ENCODE results near the gene KLHL36.

The KLHL36 gene

DNA sequence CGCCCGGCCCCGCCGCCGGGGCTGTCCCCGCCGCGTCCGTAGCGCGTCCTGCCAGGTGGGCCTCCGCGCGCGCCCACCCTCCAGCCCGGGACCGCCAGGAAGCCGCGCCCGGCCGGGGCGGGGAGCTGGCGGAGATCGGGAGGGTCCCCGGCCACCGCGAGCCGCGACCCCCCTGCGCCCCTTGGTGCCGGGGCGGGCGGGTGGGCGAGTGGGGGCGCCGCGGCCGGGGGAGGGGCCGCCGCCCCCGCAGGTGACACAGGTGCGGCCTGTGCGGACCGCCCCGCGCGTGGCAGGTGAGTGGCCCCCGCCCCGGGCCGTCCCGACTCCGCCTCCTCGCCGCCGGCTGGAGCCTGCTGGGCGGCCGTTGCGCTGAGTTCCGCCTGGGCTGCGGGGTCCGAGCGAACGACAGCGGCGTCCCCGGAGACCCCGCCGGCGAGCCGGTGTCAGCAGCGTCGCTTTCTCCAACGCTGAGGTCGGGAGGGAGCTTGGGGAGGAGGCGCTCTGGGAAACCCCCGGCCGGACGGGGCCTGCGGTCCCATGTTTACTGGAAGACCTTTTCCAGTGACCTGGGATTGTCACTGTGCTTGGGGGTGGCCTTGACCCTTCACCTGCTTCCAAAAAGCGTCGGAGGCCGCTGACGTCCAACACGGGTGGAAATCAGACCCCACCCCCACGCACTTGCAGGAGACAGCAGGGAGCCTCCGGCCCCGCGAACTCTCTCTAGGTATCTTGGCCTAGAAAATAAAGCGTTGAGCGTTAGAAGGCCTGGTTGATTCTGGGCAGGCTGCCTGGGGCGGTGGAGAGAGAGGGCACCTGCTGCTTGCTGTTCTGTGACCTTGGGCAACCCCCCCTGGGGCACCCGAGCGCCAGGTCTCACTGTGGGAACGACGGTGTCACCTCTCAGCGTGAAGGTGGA is 542 bp downstream of the KLHL36 start:
- DNase-seq (ENCODE audit: low spot score) = no peak

DNA sequence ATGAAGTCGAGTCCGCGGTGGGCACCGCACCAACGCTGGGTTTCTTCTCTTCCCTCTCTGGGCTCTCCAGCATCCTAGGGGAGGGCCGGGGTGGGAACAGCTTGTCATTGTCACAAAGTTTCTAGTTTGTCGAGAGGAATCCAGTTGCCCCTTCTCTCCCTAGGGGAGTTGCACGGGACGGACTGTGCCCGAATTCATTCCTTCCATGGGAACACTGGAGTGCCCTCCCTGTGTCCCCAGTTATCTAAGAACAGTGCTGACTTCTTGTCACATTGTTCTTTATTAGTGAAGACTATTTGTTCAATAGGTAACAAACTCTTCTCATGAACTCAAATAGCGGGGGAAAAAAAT is 1.2 kb downstream of the KLHL36 start:
- no peak for DNase-seq (ENCODE audit: low spot score)

DNA sequence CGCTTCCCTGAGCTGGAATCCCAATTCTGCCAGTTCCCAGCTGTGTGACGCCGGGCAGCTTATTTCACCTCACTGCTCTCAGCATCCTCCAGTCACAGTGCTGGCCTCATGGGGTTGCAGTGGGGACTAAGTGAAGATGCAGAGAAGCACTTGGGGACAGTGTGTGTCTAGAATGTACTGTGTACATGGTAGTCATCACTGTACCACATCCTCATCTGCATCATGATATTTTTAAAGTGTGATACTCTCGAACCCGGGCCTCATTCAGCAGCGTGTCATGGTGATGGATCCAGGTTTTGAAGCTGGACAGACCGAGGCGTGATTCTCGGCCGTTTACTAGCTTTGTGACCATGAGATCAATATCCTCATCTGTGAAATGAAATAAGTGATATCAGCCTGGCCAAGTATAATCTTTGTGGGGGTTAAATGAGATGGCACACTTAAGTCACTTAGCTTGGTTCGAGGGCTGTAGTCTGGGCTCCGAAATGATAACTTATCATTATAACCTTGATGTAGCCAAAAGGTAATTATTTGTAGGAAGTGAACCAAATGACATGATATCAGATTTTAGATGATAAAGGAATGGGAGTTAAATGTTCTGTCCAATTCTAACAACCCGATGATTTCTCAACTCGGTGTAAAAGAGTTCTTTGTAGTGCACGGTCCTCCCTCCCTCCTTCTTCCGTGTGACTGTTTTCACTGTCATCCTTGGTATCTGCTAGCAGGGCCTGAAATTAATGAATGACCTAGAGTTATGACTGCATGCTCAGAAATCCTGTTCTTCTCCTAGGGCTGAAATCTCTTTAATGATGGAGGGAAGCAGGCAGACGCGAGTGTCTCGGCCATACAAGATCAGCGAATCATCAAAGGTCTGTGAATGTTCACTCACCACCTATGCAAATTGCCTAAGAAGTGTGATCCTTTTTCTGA is 2.0 kb downstream of the KLHL36 start:
- no peak for DNase-seq (ENCODE audit: low spot score)

DNA sequence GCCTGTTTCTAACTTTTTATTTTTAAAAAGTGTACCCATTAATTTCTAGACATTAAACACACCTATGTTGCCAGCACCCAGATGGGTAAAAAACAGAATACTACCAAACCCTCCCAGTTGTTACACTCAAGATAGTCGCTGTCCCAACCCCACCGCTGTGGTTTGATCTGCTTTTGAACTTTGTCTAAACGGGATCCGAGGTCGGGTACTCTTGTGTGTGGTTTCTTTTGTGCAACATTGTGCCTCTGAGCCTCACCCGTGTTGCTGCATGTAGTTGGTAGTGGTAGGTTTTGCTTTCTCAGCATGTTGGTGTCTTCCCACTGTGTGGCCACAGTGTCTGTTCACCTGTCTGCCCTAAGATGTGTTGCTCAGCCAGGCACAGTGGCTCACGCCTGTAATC is 4.3 kb downstream of the KLHL36 start:
- no peak for DNase-seq (ENCODE audit: low spot score)

DNA sequence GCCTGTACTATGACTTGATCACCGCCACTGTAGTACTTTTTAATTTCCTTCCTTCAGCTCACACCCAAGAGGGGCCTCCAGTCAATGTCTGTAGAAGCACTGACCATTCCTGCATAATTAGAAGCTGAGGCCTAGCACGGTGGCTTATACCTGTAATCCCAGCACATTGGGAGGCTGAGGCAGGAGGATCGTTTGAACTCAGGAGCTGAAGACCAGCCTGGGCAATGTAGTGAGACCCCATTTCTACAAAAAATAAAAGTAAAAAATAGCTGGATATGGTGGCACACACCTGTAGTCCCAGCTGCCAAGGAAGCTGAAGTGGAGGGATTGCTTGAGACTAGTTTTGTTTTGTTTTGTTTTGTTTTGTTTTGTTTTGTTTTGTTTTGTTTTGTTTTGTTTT is 5.9 kb downstream of the KLHL36 start:
- no peak for DNase-seq (ENCODE audit: low spot score)

DNA sequence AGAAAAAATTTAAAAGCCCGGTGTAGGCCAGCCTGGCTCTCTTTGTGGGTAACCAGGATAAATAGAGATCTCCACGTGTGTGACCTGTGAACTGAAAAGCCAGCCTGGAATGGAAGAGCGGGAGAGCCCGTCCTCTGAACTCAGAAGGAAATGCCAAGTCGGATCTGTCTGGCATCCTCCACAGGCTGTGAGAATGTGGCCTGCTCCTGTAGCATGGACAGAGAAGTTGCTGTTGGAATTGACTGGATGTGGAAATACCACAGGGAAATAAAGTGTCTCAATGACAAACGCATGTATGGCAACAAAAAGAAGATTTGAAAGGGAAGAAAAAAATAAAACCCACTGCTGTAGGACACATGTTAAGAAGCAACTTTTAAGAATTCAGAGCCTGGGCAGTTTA is 6.7 kb downstream of the KLHL36 start:
- DNase-seq (ENCODE audit: low spot score) = no peak

DNA sequence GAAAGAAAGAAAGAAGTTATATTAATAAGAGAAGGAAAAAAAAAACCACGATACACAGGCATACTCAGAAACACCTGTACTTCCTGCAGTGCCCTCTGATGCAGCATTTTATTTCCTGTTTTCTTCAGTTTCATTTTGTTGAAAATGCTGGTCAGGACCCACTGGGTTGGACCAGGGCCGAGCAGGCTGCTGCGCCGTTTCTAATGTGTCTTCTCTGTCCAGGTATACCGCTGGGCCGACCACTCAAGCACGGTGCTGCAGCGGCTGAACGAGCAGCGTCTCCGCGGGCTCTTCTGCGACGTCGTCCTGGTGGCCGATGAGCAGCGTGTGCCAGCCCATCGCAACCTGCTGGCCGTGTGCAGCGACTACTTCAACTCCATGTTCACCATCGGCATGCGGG is 8.3 kb downstream of the KLHL36 start:
- DNase-seq (ENCODE audit: low spot score) = no peak

DNA sequence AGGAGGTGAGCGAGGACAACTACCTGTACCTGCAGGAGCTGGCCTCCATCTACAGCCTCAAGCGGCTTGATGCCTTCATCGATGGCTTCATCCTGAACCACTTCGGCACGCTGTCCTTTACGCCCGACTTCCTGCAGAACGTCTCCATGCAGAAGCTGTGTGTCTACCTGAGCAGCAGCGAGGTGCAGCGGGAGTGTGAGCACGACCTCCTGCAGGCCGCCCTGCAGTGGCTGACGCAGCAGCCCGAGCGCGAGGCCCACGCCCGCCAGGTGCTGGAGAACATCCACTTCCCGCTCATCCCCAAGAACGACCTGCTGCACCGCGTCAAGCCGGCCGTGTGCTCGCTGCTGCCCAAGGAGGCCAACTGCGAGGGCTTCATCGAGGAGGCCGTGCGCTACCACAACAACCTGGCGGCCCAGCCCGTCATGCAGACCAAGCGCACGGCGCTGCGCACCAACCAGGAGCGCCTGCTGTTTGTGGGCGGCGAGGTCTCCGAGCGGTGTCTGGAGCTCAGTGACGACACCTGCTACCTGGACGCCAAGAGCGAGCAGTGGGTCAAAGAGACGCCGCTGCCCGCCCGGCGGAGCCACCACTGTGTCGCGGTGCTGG is 9.0 kb downstream of the KLHL36 start:
- DNase-seq (ENCODE audit: low spot score) = no peak

DNA sequence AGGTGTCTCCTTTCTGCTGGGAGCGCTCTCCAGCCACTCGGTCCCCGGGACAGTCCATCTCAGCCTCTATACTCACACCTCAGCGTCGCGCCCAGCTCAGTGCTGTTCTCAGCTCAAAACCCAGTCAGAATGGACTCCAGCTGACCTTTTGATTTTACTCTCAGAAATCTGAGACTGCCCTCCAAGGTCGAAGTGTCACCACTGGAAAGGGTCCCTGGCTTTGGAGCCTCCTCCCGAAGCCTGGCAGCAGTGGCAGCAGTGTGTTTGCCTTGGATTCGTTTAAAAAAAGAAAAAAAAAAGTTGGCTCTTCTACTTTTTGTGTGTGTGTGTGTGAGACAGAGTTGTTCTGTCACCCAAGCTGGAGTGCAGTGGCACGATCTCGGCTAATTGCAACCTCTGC is 10.4 kb downstream of the KLHL36 start:
- DNase-seq (ENCODE audit: low spot score) = no peak

DNA sequence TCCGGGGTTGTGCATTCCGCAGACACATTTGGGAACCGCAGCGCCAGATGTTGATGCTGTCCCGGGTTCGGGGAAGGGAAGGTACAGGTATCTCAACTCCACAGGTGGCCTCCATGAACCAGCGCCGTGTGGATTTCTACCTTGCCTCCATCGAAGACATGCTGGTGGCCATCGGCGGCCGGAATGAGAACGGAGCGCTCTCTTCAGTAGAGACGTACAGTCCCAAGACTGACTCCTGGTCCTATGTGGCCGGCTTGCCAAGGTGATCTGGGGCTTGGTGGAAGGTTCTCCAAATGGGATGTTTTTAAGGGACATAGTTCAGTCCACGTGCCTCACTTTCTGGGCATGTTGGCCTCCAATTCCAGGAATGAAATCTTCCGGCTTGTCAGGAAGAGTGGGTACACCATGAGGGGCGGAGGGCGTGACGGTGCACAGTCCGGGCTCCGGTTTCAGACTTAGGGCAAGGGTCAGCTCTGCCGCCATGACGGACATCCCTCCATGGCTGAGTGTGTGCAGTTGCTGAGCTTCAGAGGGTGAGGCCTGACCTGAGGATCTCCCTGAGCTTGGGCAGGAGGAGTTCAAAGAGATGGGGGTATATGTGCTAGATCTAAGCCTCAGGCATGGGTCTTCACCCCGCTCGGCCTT is 11.5 kb downstream of the KLHL36 start:
- no peak for DNase-seq (ENCODE audit: low spot score)

DNA sequence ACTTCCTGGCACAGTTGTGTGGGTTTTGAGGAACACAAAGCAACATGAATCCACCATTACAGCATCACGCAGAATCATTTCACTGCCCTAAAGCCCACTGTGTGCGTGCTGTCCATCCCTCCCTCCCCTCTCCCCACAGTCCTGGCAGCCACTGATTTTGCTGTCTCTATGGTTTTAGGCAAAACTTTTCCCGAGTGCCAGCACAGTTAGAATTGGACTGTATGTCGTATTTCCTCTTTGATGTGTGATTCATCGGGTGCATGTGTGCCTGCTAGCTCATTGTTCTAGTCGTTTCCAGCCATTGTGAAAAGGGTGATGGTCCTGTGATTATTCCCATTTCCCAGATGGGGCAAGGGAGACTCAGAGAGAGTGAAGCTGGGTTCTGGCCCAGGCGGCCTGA is 12.7 kb downstream of the KLHL36 start:
- no peak for DNase-seq (ENCODE audit: low spot score)

DNA sequence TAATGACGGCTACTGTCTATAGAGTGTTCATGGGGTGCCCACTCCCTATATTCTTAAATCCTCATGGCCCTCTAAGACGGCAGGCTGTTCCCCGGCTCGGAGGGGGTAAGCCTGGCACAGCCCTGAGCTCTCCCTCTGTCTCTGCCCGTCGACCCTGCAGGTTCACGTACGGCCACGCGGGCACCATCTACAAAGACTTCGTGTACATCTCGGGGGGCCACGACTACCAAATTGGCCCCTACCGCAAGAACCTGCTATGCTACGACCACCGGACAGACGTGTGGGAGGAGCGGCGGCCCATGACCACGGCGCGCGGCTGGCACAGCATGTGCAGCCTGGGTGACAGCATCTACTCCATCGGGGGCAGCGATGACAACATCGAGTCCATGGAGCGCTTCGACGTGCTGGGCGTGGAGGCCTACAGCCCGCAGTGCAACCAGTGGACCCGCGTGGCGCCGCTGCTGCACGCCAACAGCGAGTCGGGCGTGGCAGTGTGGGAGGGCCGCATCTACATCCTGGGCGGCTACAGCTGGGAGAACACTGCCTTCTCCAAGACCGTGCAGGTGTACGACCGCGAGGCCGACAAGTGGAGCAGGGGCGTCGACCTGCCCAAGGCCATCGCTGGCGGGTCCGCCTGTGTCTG is 13.2 kb downstream of the KLHL36 start:
- no peak for DNase-seq (ENCODE audit: low spot score)

DNA sequence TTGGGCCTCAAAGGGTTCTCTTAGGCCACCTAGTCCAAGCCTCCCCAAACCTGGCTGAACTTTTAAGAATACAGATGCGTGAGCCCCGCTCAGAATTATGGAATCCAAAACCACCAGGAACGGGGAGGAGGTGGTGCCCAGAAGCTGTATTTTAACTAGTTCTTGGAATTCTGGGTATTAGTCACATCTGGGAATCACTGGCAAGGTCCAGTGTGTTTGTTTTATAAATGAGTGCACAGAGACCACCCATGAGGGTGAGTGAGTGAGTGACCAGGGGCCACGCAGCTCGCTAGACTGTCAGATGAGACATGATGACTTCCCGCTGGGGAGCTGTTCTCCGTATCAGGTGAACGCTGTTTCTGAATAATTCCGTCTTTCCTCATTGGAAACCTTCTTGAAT is 14.2 kb downstream of the KLHL36 start:
- no peak for DNase-seq (ENCODE audit: low spot score)

DNA sequence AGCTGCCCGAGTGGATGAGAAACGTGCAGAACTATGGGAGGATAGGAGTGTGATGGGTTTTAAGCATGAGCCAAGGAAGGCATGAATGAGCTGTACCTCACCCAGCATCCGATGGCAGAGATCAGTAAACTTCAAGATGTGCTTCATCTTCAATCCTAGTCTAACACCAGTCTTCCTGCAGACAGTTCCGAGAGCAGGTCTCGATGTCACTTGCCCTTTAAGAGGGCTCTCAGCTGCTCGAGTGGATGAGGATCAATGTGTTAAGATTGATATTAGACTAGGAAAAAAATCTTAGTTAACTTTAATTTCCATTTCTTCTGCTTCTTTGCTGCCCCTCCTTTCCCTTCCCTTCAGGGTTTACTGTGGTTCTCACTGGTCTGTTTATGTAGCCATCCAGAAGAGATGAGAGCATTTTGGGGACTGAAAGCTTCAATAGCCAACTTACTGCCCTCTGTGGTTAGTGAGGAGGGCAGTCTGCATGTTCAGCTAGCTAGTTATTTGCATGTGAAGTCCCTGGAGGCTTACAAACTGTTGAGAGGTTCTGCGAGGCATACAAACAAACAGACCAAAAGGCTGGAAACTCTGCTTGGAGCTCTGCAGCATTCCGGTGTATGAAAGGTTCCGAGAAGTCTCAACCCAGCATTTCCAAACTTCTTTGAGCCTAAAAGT is 15.3 kb downstream of the KLHL36 start:
- no peak for DNase-seq (ENCODE audit: low spot score)

DNA sequence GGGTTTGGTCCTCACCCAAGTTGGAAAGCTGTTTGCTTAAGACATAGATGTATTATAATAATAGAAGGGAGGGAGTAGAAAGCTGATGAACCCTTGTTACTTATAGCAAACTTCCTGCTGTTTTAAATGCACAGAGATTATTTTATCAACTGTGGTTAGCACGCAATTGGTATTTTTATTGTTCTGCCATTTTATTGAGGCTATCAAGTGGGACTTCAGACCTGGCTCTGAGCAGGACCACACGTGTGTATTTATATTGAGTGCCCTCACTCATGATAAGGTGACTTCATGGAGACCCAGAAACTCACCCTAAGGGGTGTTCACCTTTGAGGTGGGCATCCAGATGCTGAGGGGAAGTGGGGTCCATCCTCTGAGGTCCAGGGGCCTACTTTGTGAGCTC is 17.0 kb downstream of the KLHL36 start:
- no peak for DNase-seq (ENCODE audit: low spot score)

DNA sequence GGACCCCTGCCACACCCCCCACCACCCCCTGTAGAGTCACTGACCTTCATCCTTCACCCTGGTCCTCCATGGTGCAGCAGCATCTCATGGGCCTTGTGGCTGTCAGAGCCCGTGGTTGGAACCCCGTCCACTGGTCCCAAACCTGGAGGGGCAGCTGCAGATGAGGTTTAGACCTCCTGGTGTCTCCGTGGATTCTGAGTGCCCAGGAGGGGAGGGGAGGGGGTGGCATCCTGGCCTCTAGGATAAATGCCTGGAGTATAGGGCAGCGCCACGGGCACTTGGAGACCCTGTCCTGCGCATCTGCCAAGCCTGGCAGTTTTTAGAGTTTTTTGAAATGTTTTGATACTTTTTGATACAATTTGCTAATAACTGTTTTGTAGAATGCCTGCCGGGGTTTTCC is 17.5 kb downstream of the KLHL36 start:
- DNase-seq (ENCODE audit: low spot score) = no peak

DNA sequence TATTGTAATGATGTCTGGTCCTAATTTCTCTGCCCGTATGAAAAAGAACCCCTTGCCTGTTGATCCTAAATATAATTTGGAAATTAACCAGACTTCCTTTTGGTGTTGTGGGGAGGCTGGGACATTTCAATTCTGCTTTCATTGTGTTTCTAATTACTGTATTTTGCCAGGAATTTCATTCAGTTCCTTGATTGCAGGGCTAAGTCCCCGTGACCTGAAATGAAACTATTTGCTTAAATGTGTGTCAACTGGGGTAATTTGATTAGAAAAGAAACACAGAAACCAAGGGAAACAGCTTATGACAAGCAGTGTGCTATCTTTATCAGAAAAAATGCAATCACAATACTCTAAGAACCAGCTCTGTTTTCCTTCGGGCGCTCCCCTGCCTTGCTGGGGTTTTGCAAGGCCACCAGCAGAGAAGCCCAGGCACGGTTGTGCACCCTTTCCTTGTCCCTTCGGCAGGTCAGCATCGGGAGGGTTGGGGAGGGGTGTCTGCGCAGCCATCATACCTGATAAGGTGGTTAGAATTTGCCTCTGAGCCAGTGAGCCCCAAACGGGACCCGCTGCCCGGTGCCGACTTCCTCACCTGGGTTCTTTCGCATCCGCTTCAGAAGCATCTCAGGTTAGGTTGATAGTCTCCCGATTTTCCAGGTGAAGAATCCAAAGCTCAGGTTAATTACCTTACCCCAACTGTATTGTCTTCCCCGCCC is 19.4 kb downstream of the KLHL36 start:
- no peak for DNase-seq (ENCODE audit: low spot score)

DNA sequence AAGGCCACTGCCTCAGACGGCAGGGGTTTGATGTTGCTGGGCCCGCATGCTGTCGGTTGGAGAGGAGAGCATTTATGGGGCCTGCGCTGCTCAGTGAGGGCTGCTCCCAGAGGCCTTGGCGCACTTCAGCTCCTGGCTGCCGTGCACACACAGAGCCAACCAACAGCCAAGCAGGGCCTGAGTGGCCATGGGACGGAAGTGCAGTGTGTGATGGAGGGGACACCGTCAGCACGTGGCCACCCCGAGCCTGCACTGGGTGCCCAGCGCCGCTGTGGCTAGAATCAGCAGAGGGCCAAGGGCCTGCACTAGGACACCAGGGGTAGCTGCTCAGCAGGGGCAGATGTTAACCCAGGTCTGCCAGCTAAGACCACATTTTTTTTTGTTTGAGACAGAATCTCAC is 21.8 kb downstream of the KLHL36 start:
- DNase-seq (ENCODE audit: low spot score) = no peak

DNA sequence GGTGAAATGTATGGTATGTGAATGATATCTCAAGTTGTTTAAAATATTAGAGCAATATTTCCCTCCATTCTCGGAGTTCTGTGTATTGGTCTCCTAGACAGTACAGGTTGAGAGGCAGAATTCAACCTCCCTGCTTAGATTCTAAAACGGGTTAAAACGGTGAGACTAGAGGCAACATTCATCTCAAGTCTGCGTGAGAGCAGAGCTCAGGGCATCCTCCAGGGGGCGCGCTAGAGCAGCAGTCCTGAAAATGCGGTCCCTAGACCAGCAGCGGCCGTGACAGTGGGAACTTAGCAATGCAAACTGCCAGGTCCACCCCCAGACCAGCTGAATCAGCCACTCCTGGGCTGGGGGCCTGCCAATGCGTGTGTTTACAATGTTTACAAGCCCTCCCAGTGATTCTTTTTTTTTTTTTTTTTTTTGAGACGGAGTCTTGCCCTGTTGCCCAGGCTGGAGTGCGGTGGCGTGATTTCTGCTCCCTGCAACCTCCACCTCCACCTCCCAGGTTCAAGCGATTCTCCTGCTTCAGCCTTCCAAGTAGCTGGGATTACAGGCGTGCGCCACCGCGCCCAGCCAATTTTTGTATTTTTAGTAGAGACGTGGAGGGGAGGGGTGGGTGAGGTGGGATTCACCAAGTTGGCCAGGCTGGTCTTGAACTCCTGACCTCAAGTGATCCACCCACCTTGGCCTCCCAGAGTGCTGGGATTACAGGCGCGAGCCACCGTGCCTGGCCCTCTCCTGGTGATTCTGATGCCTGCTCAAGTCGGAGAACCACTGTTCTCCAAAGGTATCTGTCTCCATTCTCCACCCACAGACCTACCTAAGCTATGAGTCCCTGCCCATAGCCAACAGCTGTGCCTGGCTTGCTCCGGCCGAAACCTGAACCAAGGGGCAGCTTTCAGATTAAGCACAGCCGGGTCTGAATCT is 24.2 kb downstream of the KLHL36 start:
- peak; percentile 39 for DNase-seq (ENCODE audit: low spot score)

DNA sequence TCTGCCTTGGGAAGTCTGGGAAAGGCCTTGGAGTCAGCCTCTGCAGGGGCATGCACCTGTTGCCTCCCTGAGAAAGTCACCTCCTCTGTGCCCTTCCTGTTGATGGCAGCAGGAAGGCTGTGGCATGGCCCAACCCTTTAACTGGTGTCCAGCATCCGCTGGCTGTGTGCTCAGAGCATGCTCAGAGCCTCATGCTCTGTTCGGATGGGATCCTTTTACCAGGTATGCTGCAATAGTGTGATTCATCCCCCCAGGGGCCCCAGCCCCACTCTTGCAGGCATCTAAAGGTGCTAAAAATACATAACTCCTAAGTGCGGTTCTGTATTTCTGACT is 24.9 kb downstream of the KLHL36 start:
- no peak for DNase-seq (ENCODE audit: low spot score)

Data from putamen (tissue), 1 donor.